GM19438 (cell line): ENCODE data around the gene DENND5A.
"Not testable (repeated sequence)": the region's sequence is repeated elsewhere in the genome, so short reads cannot be mapped to it uniquely, and the experiment has no call there.

ENCODE experiments used
- ATAC-seq: cut with Tn5 transposase; IDR thresholded peaks from one replicate; pipeline ENCODE4 v1.9.1; 2021; ENCODE audit warnings: low read depth; ENCODE audit not compliant: unreplicated experiment

The DENND5A gene

GRCh38 chr11:9104580-9104979, 160.6 kb downstream of the DENND5A start:
- ATAC-seq: no peak

- ATAC-seq: no peak
These were observed 161.4 kb downstream of the DENND5A start for GRCh38 chr11:9103542-9104276.

DNA sequence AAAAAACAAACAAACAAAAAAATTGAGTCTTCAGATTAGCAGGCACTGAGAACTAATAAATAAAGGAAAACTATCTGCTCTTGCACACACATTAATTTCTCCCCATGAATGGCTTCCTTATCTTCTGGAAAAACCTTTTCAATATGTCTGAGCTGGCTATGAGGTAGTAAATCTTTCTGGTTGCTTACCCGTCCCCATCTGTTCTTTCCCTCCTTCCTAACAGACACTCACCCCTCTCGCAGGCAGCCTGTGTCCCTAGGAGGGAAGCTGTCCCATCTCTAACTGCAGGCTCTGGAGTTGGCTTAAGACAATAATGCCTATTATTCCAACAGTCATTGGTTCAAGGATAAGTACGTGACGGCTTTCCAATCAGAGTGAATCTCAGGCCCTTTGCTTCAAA, 165.5 kb downstream of the DENND5A start:
- no peak for ATAC-seq

DNA sequence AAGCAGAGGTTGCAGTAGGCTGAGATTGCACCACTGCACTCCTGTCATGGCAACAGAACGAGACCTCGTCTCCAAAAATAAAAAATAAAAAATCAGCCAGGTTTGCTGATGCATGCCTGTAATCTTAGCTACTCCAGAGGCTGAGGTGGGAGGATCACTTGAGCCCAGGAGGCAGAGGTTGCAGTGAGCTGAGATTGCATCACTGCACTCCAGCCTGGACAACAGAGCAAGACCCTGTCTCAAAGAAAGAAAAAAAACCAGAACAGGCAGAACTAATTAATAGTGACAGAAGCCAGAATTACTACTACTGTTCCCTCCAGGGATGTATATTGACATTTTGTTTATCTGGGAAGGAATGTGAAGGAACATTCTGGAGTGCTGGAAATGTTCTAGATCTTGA, 166.7 kb downstream of the DENND5A start:
- not testable (repeated sequence) for ATAC-seq

DNA sequence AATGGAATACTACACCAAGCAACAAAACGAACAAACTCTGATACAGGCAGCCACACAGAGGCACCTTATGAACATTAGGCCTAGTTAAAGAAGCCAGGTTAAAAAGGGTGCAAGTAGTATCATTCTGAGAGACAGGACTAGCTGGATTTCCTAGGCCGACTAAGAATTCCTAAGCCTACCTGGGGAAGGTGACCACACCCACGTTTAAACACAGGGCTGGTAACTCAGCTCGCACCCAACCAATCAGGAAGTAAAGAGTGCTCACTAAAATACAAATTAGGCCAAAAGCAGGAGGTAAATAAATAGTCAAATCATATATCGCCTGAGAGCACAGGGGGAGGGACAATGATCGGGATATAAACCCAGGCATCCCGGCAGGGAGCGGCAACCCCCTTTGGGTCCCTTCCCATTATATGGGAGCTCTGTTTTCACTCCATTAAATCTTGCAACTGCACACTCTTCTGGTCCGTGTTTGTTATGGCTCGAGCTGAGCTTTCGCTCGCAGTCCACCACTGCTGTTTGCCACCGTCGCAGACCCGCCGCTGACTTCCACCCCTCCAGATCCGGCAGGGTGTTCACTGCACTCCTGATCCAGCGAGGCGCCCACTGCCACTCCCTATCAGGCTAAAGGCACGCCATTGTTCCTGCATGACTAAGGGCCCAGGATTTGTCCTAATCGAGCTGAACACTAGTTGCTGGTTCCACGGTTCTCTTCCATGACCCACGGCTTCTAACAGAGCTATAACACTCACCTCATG, 167.8 kb downstream of the DENND5A start:
- ATAC-seq: not testable (repeated sequence)

- ATAC-seq: no peak
These were observed 168.7 kb downstream of the DENND5A start for GRCh38 chr11:9096427-9096826.

DNA sequence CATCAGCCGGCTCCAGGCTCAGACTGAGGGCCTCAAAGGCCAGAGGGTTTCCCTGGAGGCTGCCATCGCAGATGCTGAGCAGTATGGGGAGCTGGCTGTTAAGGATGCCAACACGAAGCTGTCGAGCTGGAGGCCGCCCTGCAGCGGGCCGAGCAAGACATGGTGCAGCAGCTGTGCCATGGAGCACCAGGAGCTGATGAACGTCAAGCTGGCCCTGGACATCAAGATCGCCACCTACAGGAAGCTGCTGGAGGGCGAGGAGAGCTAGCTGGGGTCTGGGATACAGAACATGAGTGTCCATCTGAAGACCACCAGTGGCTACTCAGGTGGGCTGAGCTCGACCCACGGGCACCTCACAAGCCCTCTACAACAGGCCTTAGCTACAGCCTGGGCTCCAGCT, 169.7 kb downstream of the DENND5A start:
- ATAC-seq: no peak

- no peak for ATAC-seq
These were observed 170.7 kb downstream of the DENND5A start for GRCh38 chr11:9094420-9094819.

DNA sequence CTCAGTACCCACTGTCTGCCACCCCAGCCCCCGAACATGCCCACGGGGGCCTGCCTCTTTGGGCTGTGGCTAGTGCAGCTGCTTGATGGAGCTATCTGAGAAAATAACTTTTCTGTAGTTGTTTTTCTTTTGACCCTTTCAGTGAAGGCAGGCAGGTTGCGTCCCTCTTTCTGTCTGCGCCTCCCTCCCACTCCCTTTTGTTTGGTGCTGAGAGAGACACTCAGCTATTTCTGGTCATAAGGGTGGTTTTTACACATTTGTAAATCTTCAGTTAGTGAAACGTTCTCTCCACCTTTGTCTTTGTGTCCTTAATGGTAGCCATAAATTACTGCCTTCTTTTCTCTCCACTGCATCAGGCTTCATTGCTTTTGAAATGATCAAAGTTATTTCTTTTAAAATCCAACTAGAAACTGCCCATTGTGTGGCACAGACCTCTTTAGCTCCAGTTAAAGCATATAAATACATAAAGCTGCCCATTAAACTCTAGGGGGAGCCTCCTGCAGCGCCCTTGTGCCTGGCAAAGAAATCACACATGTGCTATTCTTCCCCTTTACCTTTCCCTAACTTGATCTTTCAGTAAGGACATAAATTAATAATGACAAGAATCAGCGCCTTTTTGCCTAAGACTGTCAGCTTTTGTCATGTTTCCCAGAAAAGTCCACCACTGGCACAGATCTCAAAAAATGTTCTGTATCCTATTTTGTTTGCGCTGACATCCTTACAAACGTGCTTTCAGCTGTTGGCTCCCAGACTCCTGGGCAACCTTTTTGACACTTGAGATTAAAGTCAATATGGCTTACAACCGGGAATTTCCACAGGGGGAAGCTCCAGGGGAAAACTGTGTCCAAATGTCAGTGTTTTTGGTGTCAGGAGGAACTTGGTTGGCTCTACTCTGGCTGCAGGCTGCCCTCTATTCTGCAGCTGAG, 172.0 kb downstream of the DENND5A start:
- no peak for ATAC-seq

GRCh38 chr11:9092072-9092471, 173.1 kb downstream of the DENND5A start:
- ATAC-seq: no peak

DNA sequence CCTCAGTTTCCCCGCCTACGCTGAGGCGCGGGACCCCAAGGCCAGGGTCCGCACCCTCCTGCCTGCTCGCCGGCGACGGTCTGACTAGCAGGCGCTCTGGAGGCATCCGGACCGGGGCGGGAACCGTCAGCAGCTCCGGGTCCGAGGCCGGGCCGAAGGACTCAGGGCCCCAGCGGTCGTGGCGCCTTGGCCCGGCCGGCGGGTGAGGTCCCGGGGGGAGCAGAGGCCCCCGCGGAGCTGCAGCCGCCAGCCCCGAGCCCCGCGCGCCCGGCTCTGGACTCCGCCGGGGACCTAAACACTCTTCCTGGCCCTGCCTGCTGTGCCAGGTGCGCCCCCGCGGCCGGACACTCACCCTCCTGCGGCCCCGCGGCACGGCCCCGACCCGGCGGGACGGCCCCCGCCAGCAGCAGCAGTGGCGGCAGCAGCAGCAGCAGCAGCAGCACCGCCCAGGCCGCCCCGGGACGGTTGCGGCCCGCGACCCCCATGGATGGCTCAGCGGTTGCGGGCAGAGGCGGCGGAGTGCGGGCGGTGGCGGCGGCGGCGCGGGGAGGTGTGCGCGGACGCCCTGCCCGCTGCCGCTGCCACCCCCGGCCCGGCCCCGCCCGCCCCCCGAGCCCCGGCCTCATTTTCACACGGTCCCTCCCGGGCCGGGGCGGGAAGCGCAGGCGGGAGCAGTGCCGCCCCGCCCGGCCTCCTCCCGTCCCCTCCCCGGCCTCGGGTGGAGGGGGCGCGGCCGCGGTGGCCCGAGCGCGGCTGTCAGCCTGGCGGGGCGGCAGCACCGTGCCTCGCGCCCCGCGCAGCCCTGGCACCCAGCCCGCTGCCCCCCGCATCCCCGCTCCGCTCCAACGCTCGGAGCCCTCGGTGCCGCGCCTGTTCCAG, 173.9 kb downstream of the DENND5A start, which contains the start of gene SCUBE2:
Gene SCUBE2 (minus strand): TSS at position 556 of the 879 bp plus-strand sequence. CDS start 71 bp downstream, at position 485.
- ATAC-seq: no peak

- no peak for ATAC-seq
These were observed 174.6 kb downstream of the DENND5A start for GRCh38 chr11:9090488-9091043.

DNA sequence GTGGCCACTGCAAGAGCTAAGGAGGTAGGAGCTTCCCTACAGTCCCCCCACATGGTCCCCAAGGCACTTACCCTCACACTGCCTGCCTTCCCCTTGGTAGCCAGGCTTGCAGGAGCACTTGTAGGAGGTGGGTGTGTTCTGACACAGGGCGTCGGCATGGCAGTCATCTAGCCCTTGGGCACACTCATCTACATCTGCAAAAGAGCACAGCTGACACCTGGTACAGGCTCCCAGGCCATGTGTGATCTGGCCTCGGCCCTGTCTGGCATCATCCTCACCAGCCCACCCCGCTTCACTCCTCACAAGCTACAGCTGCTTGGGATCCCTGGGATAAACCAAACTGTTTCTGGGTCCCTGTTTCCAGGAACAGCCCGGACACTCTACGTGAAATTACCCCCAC, 175.5 kb downstream of the DENND5A start:
- no peak for ATAC-seq

- no peak for ATAC-seq
These were observed 176.1 kb downstream of the DENND5A start for GRCh38 chr11:9089061-9089460.
